ENCODE measurements around the gene AKR1A1. TPM values are rescaled to one million over a fixed set of nuclear protein-coding genes. Genes with fewer than 3 reads are reported as not detected.

Gene AKR1A1
- total RNA-seq, 1 experiment from 2014 or later: 93.8 TPM

Other genes starting within 250 kb of the AKR1A1 start
- 3.2 and 7.1 TPM in 2 replicates for gene HPDL, start 223.9 kb upstream of the AKR1A1 start, total RNA-seq (2014; rRNA removed; shearing (Covaris generic); ENCODE audit: low replicate concordance)
- 6.6 and 21.9 TPM in 2 replicates for gene TOE1, start 210.7 kb upstream of the AKR1A1 start, total RNA-seq (2014; rRNA removed; shearing (Covaris generic); ENCODE audit: low replicate concordance)
- 8.1 and 11.6 TPM in 2 replicates for gene MUTYH, start 210.4 kb upstream of the AKR1A1 start, total RNA-seq (2014; rRNA removed; shearing (Covaris generic); ENCODE audit: low replicate concordance)
- 0.25 TPM in 1 of 2 replicates, not detected in the other for gene TESK2, start 59.7 kb upstream of the AKR1A1 start, total RNA-seq (2014; rRNA removed; shearing (Covaris generic); ENCODE audit: low replicate concordance)
- gene CCDC163, start 50.8 kb upstream of the AKR1A1 start, total RNA-seq (2014; rRNA removed; shearing (Covaris generic); ENCODE audit: low replicate concordance): 0.16 and 0.67 TPM in 2 replicates
- gene MMACHC, start 50.5 kb upstream of the AKR1A1 start, total RNA-seq (2014; rRNA removed; shearing (Covaris generic); ENCODE audit: low replicate concordance): 1.0 and 1.2 TPM in 2 replicates
- 1,198 and 1,251 TPM in 2 replicates for gene PRDX1, start 28.9 kb upstream of the AKR1A1 start, total RNA-seq (2014; rRNA removed; shearing (Covaris generic); ENCODE audit: low replicate concordance)
- gene NASP, start 33.2 kb downstream of the AKR1A1 start, total RNA-seq (2014; rRNA removed; shearing (Covaris generic); ENCODE audit: low replicate concordance): 32.2 and 50.9 TPM in 2 replicates
- not detected in 2 replicates for gene CCDC17, start 73.2 kb downstream of the AKR1A1 start, total RNA-seq (2014; rRNA removed; shearing (Covaris generic); ENCODE audit: low replicate concordance)
- gene GPBP1L1, start 135.7 kb downstream of the AKR1A1 start, total RNA-seq (2014; rRNA removed; shearing (Covaris generic); ENCODE audit: low replicate concordance): 126 and 254 TPM in 2 replicates
- 13.7 and 21.7 TPM in 2 replicates for gene TMEM69, start 137.4 kb downstream of the AKR1A1 start, total RNA-seq (2014; rRNA removed; shearing (Covaris generic); ENCODE audit: low replicate concordance)
- gene IPP, start 199.8 kb downstream of the AKR1A1 start, total RNA-seq (2014; rRNA removed; shearing (Covaris generic); ENCODE audit: low replicate concordance): 5.2 and 8.0 TPM in 2 replicates

Data from MG63 (cell line).